OCI-LY1 (cell line): ENCODE measurements around the gene MAP3K4.

Source experiments
- CTCF ChIP-seq: fragments of 200-600 bp; sonication (generic), shearing (Covaris generic); IDR thresholded peaks from 2 replicates; pipeline ENCODE4 v1.5.1; 2017; ENCODE audit warnings: mild to moderate bottlenecking, antibody characterized with exemption, low read length, moderate library complexity, mixed read lengths
- EZH2 ChIP-seq: fragments of 200-600 bp; sonication (generic), shearing (Covaris generic); IDR thresholded peaks from 2 replicates; pipeline ENCODE4 v1.8.0; 2017; ENCODE audit warnings: borderline replicate concordance, mixed run types, mild to moderate bottlenecking, antibody characterized with exemption, low read length, moderate library complexity, mixed read lengths

GRCh38 chr6:161067749-161068148, 76.2 kb downstream of the MAP3K4 start:
- no peak for TF ChIP-seq CTCF
- TF ChIP-seq EZH2 = no peak
